NB4 (cell line): Measurements from ENCODE around the gene HS6ST2.

Experiments
- CTCF ChIP-seq: IDR thresholded peaks from one replicate; pipeline ENCODE4 v1.5.1; 2012; ENCODE audit warnings: low read depth, low read length
- MYC ChIP-seq: IDR thresholded peaks from 2 replicates; pipeline ENCODE4 v1.6.1; 2011; ENCODE audit warnings: low read depth, low read length
- POLR2A ChIP-seq: IDR thresholded peaks from 2 replicates; pipeline ENCODE4 v1.6.1; 2011; ENCODE audit warnings: mild to moderate bottlenecking; ENCODE audit not compliant: insufficient read length; ENCODE audit errors: extremely low read depth

GRCh38 chrX:132853040-132853439 lies 105.4 kb downstream of the HS6ST2 start:
- TF ChIP-seq MYC (no peak), CTCF (no peak), POLR2A (no peak)
